GM23338 (cell line): ENCODE data around the gene VPS8. TPM values are rescaled to one million over a fixed set of nuclear protein-coding genes. Genes with fewer than 3 reads are reported as not detected.

Source experiments
- CREB1 ChIP-seq: fragments of 250-450 bp; sonication (Bioruptor Pico); IDR thresholded peaks from 2 replicates; pipeline ENCODE4 v1.5.0; 2020; ENCODE audit warnings: low read depth, mild to moderate bottlenecking, moderate library complexity
- EZH2phosphoT487 ChIP-seq: fragments of 200-600 bp; sonication (generic); IDR thresholded peaks from one replicate; pipeline ENCODE4 v1.8.1; 2018; ENCODE audit warnings: antibody characterized with exemption; ENCODE audit not compliant: unreplicated experiment
- NANOG ChIP-seq: IDR thresholded peaks from 2 replicates; pipeline ENCODE4 v1.6.1; 2016; ENCODE audit warnings: antibody characterized with exemption, borderline replicate concordance
- POLR2AphosphoS5 ChIP-seq: IDR thresholded peaks from 2 replicates; pipeline ENCODE4 v1.6.1; 2016; ENCODE audit warnings: antibody characterized with exemption, low read depth
- polyA plus RNA-seq: library from polyadenylated mRNA; unstranded; fragments of >200 nt; fragmentation: Nextera tagmentation; extraction: Ambion mirVana; gene quantifications from 2 replicates; pipeline ENCODE4 v1.2.1, GENCODE V29; 2016
- total RNA-seq: library from RNA; depleted of rRNA; stranded (reverse); fragments of >200 nt; shearing (Covaris generic); gene quantifications from 2 replicates; pipeline ENCODE4 v1.2.3, GENCODE V29; 2014
- TF ChIP-seq, protein P1 (sequence below): fragments of 250-450 bp; sonication (Bioruptor Pico); IDR thresholded peaks from 2 replicates; pipeline ENCODE4 v1.5.0; 2020; ENCODE audit warnings: mild to moderate bottlenecking, moderate library complexity
- TF ChIP-seq, protein P2 (sequence below): IDR thresholded peaks from one replicate; pipeline ENCODE4 v1.6.1; 2018; ENCODE audit warnings: antibody characterized with exemption; ENCODE audit not compliant: unreplicated experiment
- TF ChIP-seq, protein P3 (sequence below): IDR thresholded peaks from 2 replicates; pipeline ENCODE4 v1.6.1; 2016; ENCODE audit warnings: antibody characterized with exemption

VPS8 gene
- total and polyA plus RNA-seq, 2 experiments from 2014 or later: 17.3 to 45.5 TPM

DNA sequence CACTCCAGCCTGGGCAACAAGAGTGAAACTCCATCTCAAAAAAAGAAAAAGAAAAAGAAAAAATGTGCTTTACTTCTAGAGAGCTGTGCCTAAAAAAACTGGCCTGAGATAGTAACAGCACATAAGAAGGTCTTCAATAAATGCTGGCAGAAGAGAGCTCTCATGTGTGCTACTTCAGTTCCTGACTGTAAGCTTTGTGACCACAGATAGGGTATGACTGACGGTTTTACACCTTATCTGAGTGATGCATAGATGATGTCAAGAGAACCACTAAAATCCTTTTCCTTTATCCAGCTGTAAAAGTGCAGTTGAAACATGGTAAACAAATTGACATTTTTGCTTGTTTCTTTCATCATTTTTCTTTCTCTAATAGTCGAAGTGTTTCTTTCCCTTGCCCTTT lies 213.0 kb downstream of the VPS8 start (continued):
- TF ChIP-seq, protein P1, sequence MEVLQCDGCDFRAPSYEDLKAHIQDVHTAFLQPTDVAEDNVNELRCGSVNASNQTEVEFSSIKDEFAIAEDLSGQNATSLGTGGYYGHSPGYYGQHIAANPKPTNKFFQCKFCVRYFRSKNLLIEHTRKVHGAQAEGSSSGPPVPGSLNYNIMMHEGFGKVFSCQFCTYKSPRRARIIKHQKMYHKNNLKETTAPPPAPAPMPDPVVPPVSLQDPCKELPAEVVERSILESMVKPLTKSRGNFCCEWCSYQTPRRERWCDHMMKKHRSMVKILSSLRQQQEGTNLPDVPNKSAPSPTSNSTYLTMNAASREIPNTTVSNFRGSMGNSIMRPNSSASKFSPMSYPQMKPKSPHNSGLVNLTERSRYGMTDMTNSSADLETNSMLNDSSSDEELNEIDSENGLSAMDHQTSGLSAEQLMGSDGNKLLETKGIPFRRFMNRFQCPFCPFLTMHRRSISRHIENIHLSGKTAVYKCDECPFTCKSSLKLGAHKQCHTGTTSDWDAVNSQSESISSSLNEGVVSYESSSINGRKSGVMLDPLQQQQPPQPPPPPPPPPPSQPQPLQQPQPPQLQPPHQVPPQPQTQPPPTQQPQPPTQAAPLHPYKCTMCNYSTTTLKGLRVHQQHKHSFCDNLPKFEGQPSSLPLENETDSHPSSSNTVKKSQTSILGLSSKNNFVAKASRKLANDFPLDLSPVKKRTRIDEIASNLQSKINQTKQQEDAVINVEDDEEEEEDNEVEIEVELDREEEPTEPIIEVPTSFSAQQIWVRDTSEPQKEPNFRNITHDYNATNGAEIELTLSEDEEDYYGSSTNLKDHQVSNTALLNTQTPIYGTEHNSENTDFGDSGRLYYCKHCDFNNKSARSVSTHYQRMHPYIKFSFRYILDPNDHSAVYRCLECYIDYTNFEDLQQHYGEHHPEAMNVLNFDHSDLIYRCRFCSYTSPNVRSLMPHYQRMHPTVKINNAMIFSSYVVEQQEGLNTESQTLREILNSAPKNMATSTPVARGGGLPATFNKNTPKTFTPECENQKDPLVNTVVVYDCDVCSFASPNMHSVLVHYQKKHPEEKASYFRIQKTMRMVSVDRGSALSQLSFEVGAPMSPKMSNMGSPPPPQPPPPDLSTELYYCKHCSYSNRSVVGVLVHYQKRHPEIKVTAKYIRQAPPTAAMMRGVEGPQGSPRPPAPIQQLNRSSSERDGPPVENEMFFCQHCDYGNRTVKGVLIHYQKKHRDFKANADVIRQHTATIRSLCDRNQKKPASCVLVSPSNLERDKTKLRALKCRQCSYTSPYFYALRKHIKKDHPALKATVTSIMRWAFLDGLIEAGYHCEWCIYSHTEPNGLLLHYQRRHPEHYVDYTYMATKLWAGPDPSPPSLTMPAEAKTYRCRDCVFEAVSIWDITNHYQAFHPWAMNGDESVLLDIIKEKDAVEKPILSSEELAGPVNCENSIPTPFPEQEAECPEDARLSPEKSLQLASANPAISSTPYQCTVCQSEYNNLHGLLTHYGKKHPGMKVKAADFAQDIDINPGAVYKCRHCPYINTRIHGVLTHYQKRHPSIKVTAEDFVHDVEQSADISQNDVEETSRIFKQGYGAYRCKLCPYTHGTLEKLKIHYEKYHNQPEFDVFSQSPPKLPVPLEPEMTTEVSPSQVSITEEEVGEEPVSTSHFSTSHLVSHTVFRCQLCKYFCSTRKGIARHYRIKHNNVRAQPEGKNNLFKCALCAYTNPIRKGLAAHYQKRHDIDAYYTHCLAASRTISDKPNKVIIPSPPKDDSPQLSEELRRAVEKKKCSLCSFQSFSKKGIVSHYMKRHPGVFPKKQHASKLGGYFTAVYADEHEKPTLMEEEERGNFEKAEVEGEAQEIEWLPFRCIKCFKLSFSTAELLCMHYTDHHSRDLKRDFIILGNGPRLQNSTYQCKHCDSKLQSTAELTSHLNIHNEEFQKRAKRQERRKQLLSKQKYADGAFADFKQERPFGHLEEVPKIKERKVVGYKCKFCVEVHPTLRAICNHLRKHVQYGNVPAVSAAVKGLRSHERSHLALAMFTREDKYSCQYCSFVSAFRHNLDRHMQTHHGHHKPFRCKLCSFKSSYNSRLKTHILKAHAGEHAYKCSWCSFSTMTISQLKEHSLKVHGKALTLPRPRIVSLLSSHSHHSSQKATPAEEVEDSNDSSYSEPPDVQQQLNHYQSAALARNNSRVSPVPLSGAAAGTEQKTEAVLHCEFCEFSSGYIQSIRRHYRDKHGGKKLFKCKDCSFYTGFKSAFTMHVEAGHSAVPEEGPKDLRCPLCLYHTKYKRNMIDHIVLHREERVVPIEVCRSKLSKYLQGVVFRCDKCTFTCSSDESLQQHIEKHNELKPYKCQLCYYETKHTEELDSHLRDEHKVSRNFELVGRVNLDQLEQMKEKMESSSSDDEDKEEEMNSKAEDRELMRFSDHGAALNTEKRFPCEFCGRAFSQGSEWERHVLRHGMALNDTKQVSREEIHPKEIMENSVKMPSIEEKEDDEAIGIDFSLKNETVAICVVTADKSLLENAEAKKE (CRISPR knock-in tag): no peak
- TF ChIP-seq NANOG (no peak), POLR2AphosphoS5 (no peak), CREB1 (CRISPR knock-in tag) (no peak), EZH2phosphoT487 (no peak)
- TF ChIP-seq, protein P2, sequence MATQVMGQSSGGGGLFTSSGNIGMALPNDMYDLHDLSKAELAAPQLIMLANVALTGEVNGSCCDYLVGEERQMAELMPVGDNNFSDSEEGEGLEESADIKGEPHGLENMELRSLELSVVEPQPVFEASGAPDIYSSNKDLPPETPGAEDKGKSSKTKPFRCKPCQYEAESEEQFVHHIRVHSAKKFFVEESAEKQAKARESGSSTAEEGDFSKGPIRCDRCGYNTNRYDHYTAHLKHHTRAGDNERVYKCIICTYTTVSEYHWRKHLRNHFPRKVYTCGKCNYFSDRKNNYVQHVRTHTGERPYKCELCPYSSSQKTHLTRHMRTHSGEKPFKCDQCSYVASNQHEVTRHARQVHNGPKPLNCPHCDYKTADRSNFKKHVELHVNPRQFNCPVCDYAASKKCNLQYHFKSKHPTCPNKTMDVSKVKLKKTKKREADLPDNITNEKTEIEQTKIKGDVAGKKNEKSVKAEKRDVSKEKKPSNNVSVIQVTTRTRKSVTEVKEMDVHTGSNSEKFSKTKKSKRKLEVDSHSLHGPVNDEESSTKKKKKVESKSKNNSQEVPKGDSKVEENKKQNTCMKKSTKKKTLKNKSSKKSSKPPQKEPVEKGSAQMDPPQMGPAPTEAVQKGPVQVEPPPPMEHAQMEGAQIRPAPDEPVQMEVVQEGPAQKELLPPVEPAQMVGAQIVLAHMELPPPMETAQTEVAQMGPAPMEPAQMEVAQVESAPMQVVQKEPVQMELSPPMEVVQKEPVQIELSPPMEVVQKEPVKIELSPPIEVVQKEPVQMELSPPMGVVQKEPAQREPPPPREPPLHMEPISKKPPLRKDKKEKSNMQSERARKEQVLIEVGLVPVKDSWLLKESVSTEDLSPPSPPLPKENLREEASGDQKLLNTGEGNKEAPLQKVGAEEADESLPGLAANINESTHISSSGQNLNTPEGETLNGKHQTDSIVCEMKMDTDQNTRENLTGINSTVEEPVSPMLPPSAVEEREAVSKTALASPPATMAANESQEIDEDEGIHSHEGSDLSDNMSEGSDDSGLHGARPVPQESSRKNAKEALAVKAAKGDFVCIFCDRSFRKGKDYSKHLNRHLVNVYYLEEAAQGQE: no peak
- TF ChIP-seq, protein P3, sequence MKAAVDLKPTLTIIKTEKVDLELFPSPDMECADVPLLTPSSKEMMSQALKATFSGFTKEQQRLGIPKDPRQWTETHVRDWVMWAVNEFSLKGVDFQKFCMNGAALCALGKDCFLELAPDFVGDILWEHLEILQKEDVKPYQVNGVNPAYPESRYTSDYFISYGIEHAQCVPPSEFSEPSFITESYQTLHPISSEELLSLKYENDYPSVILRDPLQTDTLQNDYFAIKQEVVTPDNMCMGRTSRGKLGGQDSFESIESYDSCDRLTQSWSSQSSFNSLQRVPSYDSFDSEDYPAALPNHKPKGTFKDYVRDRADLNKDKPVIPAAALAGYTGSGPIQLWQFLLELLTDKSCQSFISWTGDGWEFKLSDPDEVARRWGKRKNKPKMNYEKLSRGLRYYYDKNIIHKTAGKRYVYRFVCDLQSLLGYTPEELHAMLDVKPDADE: no peak
